ENCODE results near the gene HOXB1.

Gene HOXB1
- 0 to 0.99 (median 0) reads per million in 17 experiments for total RNA-seq

DNA sequence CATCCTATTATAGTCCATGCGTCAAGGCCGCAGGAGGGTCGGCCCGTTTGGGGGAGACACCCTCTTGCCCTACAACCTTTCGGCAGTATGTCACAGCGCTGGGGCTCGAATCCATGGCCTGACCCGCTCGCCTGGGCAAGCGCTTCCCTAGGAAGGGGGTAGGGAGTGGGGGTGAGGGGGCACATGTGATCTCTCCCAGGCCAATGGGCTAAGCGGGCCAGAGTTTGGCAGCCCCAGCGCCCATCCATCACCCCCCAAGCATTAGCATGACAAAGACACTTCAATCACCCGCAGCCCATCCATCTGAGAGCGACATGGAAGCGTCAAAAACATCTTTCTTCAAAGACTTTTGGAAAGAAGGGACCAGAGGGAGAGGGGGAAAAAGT is at the start of gene HOXB1:
Gene HOXB1, minus strand, starts transcription at position 125 of the 386 bp plus-strand sequence. Its CDS starts 107 bp downstream, at position 18.
- no peak for DNase-seq

DNA sequence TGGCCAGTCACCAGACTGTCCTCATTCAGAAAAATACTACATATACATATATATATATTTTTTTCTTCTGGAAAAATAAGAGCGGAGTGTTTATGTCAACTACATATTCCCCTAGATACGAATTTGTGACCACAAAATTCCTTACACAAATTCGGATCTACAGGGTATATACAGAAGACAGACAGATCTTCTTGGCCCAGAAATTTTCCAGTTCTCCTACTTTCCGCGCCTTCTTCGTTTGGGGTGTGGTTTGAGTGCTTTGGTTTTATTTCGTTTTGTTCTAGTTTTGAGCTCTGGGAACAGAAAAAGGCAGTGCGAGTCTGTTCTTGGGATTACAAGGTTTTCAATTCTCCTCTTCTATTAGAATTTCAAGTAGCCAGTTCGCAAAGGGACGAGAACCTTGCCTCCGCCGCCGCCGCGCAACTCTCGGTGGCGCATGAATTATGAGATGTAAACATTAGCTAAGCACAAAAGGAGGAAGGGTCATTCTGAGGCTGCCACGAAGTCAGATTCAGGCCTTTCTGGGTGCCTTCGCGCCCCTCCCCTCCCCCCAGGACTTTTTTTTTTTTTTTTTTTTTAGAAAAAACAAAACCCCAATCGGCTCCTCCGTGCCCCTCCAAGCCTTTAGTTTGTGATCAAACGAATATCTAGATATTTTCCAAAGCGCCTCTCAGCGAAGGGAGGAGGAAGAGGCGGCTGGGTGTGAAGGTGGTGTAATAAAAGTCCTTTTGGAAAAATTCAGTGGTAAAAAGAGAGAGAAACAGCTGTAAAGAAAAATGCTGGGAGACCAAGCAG is 49.1 kb upstream of the HOXB1 start:
- peak in 2 of 4 experiments; percentile 23 to 31 for DNase-seq

DNA sequence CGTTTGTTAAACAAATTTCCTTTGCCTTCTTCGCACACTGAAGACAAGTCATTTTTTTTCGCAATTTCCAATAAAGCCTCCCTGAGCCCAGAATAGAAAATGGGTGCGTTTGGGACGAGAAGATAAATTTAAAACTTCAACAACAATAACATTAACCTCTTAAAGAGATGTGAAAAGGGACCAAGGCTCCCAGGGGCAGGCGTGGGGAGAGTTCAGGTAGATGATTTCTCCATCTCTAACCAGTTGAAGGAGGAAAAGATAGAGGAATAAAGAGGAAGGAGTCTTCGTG is 48.6 kb upstream of the HOXB1 start:
- no peak for DNase-seq

DNA sequence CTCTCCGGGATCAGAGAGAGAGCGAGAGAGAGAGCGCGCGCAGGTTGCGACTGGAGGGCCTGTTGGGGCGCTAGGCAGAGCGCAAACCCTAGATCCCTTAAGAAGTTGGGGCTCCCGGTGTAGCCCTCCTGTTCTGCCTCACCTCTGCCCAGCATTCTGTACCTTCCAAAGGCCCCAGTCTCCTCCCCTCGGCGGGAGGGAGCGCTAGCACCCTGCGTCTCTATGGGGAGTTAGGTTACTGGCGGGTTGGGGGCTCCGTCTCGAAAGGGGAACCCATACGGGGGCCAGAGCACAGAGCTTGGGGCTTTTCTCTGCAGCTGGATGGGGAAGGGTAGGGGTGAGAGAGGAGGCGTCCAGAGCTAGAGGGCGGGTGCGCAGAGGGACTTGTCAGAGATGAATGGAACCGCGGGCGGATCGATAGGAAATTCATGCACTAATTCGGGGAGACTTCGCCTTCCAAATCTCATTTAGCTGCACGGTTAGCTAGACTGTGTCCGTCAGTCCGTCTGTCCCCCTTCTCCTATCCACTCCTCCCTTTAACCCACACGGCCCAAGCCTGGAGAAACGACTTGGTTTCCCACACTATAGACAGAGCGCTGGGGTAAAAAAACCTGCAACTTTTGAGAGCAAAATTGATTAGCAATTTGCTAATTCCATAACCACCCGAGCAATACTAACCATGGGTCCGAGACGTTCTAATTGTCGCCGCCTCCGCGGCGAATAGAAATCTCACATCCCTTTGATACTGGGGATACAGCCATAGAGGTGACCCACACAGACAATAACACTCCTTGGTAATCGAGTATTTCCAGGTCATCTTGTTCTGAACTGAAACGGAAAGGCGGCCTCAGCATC is 48.0 kb upstream of the HOXB1 start:
- DNase-seq, result no peak

DNA sequence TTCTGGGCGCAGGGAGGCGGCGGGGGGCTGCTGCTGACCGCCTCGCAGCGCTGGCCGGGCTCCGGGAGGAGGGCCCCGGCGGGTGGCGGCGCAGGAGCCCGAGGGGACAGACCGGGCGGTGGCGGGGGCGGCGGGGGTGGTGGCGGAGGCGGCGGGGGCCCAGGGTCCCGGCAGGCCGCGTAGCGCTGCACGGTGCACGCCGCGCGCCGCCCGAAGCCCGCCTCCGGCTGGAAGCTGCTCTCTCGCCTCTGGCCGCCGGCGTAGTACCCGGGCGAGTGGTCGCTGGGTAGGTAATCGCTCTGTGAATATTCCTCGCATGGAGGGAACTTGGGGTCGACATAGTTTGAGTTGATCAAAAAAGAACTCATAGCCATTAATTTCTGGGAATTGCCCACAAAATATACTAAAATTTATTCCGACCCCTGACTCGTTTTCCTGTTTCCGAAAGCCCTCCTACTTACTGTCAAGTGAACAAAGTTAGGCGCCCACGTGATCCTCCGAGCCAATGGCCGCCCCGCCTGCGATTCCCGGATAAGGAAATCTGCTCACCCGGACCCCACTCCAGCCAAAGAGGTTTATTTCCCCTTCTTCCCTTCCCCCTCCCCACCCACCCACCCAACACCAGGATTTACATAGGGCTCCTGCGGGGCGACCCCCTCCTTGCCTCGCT is 47.3 kb upstream of the HOXB1 start, which contains the start of gene HOXB4:
Gene HOXB4, minus strand, starts transcription at position 405 of the 670 bp plus-strand sequence. Its CDS starts 31 bp downstream, at position 374.
- DNase-seq, result peak; percentile 53 to 80 (median 66)

DNA sequence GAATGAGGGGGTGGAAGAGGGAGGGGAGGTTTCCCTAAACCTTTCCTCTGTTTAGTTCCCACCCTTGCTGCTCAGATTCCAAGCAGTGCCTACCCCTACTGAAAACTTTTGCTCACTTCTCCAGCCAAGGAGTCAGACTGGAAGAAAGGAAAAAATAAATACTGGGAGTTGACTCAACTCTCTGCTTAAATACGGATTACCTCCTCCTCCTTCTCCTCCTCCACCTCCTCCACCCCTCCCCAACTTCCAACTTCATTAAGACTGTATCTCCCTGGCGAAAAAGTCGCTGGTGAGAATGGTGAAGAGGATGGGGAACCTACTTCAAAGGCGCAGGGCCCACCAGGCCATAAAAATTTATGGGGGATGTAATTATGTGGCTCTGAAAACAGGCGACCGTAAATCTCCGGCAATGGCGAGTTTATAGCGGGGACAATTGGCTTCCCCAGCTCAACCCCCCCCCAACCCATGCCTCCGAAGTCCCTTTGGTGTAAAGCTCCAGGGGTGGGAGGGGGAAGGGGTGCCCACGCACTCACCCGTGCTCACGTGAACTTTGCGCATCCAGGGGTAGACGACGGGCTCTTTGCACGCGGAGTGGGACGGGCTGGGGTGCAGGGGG is 46.6 kb upstream of the HOXB1 start:
- no peak for DNase-seq

DNA sequence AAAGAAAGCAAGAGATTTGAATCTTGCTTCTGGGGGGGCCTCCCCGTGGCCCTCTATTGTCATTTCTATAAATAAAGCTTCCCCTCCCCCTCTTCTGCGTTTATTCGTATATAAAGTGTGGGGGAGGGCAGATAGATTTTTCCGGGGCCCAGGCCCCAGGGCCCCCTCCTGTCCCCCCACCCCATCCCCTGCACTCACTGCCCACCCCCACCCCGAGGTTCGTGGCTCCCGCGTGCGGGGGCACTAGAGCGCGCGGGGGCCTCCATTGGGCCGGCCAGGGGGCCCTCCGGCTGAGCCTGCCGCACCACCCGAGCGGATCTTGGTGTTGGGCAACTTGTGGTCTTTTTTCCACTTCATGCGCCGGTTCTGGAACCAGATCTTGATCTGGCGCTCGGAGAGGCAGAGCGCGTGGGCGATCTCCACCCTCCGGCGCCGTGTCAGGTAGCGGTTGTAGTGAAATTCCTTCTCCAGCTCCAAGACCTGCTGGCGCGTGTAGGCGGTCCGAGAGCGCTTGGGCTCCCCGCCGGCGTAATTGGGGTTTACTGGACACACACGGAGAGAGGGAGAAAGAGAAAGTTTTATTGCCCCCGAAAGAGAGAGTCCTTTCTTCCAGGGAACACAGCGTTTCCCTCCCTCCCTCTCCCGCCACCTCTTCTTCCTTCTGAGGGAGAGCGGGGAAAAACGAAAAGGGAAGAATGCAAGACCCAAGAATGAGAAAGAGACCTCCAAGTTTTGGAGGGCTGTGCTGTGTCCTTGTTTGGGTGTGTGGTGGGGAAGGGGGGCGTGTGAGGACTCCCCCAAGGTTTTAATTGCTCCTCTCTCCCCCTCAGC is 45.9 kb upstream of the HOXB1 start:
- no peak for DNase-seq

DNA sequence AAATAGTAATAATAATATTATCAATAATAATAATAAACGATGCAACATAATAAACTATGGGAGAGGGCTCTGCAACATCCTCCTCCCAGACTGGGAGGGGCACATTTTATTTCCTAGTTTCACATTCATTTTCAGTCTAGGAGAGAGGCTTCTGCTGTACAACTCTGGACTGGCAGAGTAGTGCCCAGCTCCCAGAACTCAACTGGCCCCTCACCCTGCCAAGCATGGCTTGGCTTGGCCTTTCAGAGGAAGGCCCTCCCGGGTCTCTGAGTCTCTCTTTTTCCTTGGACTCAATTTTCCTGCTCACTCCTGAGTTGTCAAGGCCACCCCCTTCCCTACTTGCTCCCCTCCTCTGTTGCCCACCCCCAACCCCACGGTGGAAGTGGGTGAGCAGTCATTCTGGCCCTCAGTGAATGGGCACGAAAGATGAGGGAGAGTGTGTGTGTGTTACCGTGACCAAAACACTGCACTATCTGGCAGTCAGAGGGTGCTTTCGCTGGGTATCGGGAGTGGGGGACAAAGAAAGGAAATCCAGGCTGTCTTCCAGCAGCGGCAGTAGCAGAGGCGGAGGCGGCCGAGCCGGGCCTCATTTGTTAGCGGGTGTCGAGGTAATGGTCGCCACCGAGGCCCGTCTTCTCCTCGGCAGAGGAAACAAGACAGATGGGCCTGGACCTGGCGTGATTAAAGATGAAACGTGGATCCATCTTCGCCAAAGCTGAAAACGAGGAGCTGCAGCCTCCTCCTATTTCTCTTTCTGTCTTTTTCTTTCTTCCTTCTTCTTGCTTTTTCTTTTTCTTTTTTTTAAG is 45.1 kb upstream of the HOXB1 start:
- no peak for DNase-seq

DNA sequence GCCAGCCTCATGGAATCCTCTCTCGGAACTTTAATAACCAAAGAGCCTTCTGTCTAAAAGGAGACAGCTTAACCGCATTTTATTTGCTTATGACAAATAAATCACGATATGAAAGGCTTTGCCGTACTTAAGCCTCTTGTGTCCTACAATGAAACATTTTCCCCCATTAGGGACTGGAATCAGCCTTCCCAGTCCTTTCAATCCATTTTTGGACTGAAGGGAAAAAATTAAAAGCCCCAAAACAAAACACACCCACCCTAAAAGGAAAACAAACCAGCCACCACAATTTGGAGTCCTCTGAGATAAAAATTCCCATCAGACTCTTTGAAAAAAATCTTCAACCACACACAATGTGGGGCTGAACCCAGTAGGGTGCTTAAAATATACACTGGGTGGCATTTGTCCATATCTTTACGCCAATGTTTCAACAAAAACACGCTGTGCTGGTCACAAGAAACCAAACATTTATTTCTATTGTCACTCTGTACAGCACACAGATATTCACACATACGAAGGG is 44.3 kb upstream of the HOXB1 start:
- DNase-seq, result no peak

DNA sequence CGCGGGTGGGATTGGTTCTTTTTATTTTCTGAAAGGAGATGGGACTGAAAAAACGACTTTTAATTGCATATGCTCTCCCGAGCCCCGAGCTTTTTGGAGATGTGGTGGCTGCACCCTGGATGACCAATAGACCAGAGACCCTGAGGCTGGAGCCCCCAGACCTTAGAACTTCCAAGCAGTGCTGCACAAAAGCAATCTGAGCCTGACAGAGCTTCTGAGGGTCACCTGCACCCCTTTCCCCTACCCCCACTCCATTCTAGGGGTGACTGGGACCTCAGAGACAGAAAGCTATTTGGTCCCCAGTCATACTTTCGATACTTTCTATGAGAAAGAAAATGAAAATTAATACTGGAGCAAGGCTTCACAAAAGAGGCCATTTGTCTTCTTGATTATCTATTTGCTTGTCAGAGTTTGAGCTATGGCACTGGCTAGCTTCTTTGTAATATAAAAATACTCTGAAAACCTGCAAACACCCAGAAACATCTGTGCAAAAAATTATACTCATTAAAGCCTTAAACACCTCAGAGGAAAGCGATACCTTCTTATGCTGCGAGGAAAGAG is 43.8 kb upstream of the HOXB1 start:
- DNase-seq, result no peak

DNA sequence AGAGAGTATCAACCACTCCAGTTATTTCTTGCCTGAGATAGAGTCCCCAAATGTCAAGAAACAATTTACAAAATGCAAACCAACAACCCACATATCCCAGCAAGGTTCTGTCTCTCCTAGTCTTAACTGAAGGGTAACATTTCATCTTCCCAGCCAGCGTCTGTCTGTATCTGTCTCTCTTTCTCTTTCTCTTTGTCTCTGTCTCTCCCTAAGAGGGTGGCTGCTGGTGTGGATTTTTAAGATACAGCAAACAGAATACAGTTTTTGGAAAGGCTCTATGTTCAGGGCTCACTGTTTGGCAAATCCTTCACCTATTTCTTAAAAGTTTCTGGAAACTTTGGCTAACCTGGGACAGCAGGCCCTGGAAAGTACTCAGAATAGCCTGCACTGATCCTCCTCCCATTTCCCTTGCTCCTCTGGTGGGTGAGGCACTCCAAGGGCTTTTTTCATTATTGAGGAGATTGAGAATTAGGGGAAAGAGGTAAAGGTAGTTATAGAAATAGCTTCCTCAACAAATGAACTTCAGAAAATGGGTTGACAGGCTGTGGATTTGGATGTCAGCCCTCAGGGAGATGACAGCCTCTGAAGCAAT is 41.1 kb upstream of the HOXB1 start:
- no peak for DNase-seq

DNA sequence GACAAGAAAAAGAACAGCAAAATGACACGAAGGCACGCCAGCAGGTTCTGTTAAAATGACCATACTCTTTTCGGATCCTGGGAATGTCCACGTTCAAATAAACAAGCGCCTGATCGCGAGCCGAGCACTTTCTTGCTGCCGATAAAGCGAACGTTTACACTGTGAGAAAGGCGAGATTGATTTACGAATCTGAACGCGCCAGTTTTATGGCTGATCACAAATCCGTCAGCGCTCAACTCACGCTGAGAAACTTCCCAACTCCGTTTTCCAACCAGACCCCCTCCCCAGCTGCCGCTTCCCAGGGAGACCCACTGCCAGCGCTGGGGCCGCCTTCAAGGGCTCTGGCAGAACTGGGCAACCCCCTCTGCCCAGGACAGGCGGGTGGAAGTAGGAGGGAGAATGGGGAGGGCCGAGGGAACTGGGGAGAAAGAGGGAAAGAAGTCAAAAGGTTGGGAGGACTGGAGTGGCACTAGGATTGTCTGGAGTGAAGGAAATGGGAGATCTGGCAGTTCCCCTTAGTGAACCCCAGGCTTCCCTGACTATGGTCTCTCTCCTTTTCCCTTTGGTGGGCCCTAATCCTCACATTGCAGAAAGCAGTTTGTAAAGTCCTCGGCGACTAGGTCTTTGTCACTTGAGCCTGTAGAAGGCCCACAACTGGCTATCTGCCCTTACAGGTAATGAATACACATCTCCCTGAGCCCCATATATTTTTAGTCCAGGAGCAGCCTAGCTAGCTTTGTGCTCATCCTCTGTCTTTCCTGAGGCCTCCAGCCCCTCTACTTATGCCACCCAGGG is 40.4 kb upstream of the HOXB1 start:
- DNase-seq, result no peak

DNA sequence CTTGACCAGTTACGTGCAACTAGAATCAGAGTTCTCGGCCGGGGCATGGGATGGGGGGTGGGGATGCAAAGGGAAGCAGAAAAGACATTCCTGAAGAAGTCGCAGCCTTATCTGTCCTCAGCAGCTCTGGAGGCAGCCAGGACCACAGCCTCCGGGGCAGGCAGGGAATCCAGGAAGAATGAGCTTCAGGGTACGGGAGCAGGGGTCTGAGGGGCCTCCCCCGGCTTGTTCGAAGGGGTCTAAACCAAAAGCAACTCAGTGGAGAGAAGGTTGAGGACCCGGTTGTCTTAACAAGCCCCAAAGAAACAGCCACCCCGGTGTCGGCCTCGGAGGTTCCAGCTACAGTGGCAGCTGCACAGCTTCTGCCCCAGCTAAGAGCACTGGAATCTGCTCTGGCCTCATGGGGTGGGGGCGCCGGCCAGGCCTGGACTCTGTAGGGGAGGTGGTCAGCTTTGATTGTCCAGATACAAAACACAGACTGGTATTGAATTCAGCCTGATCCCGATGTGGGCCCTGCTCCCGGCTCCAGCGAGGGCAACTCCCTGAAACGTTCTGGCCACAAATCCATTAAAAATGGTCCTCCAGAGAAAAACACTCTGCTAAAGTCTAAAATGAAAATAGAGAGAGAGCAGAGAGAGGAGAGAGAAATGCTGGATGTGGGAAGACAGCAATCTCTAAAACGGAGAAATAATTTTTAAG is 39.7 kb upstream of the HOXB1 start:
- no peak for DNase-seq

DNA sequence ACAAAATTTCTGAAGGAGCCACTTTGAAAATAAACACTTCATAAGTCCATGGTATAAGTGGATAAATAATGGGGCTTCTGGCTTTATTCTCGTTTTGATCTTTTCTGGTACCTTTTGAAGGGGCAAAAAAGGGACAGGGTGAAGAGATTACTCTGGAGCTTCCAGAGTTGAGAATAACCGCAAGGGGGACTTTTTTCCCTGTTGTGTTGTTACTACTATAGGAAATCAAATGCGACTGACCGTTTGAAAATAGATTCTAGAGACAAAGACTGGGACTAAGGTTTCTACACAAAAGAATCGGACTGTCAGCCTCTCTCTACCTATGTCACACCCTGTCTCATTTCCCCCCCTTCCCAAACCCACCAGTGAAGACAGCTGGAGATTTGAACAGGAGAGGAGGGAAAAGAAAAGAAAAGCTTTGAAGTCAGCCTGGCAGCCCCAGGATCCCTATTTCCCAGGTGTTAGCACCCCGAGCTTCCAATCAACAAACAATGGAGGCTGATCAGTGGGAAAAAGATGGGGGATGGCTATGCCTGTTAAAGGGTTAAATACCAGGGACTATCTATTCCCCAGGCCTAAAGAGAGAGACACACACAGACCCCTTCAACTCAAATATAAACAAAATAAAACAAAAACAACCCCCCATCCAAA is 39.0 kb upstream of the HOXB1 start:
- DNase-seq, result no peak

DNA sequence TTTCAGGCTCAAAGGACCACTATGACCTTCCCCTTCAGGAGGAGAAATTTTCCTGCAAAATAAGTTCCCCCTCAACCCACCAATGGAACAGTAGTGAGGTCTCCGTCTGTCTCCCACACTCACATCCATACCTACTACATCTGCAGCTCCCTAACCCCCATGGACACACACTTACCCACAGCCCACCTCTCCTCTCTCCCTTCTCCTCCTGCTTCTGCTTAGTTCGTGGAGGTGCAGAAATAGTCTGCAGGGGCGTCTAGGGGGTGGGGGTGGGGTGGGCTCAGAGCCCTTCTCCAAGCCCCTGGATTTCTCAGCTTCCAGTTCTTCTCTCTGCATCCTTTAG is 38.4 kb upstream of the HOXB1 start:
- no peak for DNase-seq

DNA sequence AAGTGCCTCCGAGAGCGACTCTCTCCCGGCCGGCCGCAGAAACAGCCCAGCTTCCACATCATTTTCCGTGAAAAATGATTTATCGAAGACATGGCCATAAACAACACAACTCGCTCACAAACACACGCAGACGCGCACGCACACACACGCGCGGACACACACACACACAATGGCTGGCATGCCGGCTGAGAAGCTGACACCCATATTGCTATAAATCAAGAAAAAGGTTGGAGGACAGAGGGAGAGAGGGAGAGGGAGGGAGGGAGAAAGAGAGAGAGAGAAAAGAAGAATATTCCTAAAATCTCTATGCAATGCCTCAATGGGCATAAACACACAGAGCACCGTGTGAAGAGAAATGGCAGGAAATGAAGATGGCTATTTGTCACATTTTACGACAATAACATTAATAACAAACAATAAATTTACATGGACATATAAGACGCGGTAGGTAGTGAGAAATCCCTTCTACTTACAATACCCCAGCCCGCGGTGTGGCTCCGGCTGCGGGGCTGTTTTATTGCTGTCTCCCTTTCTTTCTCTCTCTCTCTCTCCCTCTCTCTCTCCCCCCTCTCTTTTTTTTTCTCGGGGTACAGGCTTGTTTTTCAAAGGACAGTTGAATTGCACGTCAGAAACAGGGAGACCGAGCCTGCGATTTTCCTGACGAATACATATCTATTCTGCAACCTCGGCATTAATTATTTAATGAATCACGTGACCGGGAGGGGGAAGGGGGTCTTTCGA is 37.9 kb upstream of the HOXB1 start:
- peak in 1 of 4 experiments; percentile 33 for DNase-seq

DNA sequence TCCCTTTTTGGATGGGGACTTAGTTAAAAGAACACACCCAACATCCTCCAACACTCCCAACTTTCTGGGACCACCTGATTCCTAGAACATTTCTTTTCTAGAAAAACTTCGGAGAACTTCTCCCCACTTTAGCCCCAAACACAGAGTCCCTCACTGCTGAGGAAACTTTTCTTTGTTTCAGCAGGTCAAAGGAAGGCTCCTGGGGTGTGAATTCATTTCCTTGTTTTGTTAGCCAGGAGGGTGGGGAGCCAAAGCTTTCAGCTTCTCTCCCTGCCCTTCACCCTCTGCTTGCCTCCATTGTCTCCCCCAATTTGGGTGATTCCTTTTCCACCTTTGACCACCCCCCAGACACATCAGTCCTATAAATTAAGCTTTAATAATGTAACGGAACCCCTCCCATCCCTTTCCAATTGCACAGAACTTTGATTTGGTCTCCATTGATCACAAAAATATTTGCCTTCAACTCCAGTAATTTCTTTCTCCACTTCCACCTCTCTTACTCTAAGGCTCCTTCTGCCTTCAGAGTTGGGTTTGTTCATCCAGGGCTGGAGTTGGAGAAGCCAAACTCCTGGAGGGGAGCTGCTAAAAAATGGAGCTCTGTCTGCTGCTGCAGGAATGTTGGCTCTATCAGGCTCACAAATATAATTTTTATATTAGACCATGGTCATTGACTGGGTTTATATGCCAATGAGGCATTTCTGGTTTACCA is 37.0 kb upstream of the HOXB1 start:
- DNase-seq, result no peak
